ENCODE measurements around the gene SEC16B.

GRCh38 chr1:177958092-177958491, 11.8 kb downstream of the SEC16B start:
- TF ChIP-seq GATA2 (IDR thresholded peaks at IDR 0.05; ENCODE audit: low read depth, low read length) (no peak), GATA3 (IDR thresholded peaks at IDR 0.05; ENCODE audit: low read depth, low read length) (no peak)
